Heart right ventricle (tissue), 16 donors: Measurements from ENCODE around the gene CARD10. TPM values are rescaled to one million over a fixed set of nuclear protein-coding genes. Genes with fewer than 3 reads are reported as not detected.

Experiments used
- ATAC-seq, 8 donors: fragments of 200-7000 bp; cut with Tn5 transposase; one replicate each; pipeline ENCODE4 v1.9.1; 2020; ENCODE audit warnings: mild to moderate bottlenecking in 8 of 8, moderate library complexity in 8 of 8, moderate number of reproducible peaks in 1 of 8
- DNase-seq, 2 donors: peaks; one replicate each; pipeline ENCODE4 v3.0.0-alpha.2; 2020
- H3K27ac ChIP-seq, 10 donors: fragments of 200-600 bp; sonication (generic) in 2 of 10; one replicate each; pipeline versions ENCODE4 v1.5.0 to v1.8.0; 2020 to 2022; ENCODE audit warnings: mild to moderate bottlenecking in 3 of 10
- H3K27me3 ChIP-seq, 7 donors: fragments of 200-600 bp; one replicate each; pipeline ENCODE4 v1.8.0; 2021 to 2022; ENCODE audit warnings: mild to moderate bottlenecking in 2 of 7
- H3K36me3 ChIP-seq, 9 donors: fragments of 200-600 bp; sonication (generic) in 1 of 9; one replicate each; pipeline versions ENCODE4 v1.5.0 to v1.8.0; 2020 to 2022; ENCODE audit warnings: mild to moderate bottlenecking in 2 of 9
- H3K4me1 ChIP-seq, 9 donors: fragments of 200-600 bp; sonication (generic) in 1 of 9; one replicate each; pipeline versions ENCODE4 v1.5.0 to v1.8.0; 2020 to 2022; ENCODE audit warnings: mild to moderate bottlenecking in 4 of 9
- H3K4me3 ChIP-seq, 10 donors: fragments of 200-600 bp; sonication (generic) in 2 of 10; one replicate each; pipeline versions ENCODE4 v1.5.0 to v1.8.0; 2020 to 2022; ENCODE audit warnings: mild to moderate bottlenecking in 7 of 10, moderate library complexity in 2 of 10
- H3K9me3 ChIP-seq, 11 donors: fragments of 200-600 bp in 10 of 11; sonication (generic) in 2 of 11; one replicate each; pipeline versions ENCODE4 v1.5.0 to v1.8.0; 2013 to 2022; ENCODE audit warnings: mild to moderate bottlenecking in 2 of 11, control low read depth in 1 of 11, moderate library complexity in 1 of 11
- WGBS, 2 donors: extraction: QIAGEN DNeasy Blood & Tissue Kit; methylation state at CpG; one replicate each; pipeline ENCODE4 v1.1.7; 2013; ENCODE audit warnings: inconsistent platforms in 1 of 2; 5-methylcytosine and 5-hydroxymethylcytosine counted together
- intact Hi-C, 10 donors: fragments of 100-400 bp; cut with DNase I; formaldehyde crosslinking; loops; one replicate each; pipeline versions ENCODE4 v1.11.1 to v1.14.2; 2022
- polyA plus RNA-seq, 2 donors: library from polyadenylated mRNA; stranded (reverse); fragments of 200-250 nt; gene quantifications; one replicate each; pipeline ENCODE4 v1.2.3, GENCODE V29; 2013
- total RNA-seq, 10 donors: library from RNA; stranded (reverse); fragmentation: NEBNext Ultra II Directional in 3 of 10; extraction: Animal tissue kit (Norgen Biotek cat#: 25700) in 3 of 10; gene quantifications; one replicate each; pipeline versions ENCODE4 v1.2.1 to v1.2.4, GENCODE V29; 2021 to 2023
- TF ChIP-seq, protein P1 (sequence below), 9 donors: fragments of 200-600 bp; sonication (generic) in 2 of 9; IDR thresholded peaks; one replicate each; pipeline versions ENCODE4 v1.5.0 to v1.8.0; 2021 to 2022; ENCODE audit warnings: antibody characterized with exemption in 9 of 9, mild to moderate bottlenecking in 5 of 9, moderate library complexity in 1 of 9
- donor health status: Arrhythmogenic right ventricular cardiomyopathy.
- donor health status: ischemic (EF 13 %, LVEDD 7.1; RV severe dilation, severe dysfunction).
- donor health status: healthy with polysubstance abuse.
- donor health status: DM: no; HTN: yes; CAD: no.
- donor health status: DM: no; HTN: no; CAD: no.
- donor health status: ischemic (EF 25% LVEDD 6.9; RV normal size, moderate dysfunction).
- donor health status: ischemic (EF 25% LVEDD 5.7; RV mildly dilated, moderate dysfunction).
- donor health status: healthy.
- donor health status: DM: yes; HTN: yes; CAD: no.
- donor health status: Ischemic cardiomyopathy.
- donor health status: ischemic (EF 35%, LVEDD 5.7; RV mildly dilated, moderate dysfunction).
- donor health status: nonischemic (EF 11% LVEDD 7.7; RV severe dilation, severe dysfunction).
- donor health status: DM: yes; HTN: yes; CAD: no.
- donor health status: PGD.
- donor health status: ischemic (EF 29% LVEDD 5.4; RV normal size, mild dysfunction).
- donor health status: nonischemic (EF 23%, LVEDD 6.1; RV moderate dilation, normal function).

Gene CARD10
- total and polyA plus RNA-seq, 12 donors: 7.4 to 14.8 (median 8.9) TPM

DNA sequence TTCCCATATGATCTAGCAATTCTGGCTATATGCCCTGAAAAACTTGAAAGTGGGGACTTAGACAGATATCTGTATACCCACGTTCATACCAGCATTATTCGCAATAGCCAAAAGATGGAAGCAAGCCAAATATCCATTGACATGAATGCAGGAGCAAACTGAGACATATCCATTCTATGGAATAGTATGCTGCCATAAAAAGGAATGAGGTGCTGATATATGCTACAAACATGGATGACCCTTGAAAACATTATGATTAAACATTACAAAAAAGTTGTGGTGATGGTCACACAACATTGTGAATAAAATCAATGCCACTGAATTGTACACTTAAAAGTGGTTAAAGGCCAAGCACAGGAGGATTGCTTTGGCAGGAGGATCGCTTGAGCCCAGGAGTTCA lies 58.5 kb downstream of the CARD10 start:
- WGBS, 2 donors: 81% methylated on average over 3 of the region's 3 CpGs

DNA sequence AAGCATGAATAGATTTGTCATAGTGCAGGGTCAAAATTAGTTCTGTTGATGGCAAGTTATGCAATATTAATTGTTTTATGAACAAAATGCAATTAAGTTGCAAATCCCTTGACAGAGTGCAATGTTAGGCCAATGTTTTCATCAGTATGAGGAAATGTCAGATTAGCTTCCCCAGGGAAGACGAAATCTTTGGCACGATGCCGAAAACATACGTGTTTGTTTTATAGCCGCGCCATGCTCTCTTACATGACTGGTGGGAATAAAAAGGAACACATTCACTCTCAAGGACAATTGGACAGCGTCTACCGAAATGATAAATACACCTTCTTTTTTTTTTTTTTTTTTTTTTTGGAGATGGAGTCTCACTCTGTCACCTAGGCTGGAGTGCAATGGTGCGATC lies 60.0 kb downstream of the CARD10 start:
- Histone ChIP-seq H3K27me3 (peaks cover 5 to 71% (median 25%) of the 10 kb centered on the region in 7 donors), H3K4me1 (peaks cover 0 to 5% (median 0%) of the 10 kb centered on the region in 9 donors), H3K27ac (no peak overlapping the region), H3K36me3 (peaks cover 0 to 4% (median 0%) of the 10 kb centered on the region in 9 donors), H3K9me3 (no peaks in the 10 kb centered on the region), H3K4me3 (no peak overlapping the region)
- intact Hi-C loops: loop anchor here in 5 of 10 donors (2.0 to 10.0 kb wide), 5 partner anchors 142 to 197 kb away; no protein-coding TSS in a partner anchor
- 64 to 66% methylated on average over 9 of the region's 9 CpGs for WGBS, 2 donors
- TF ChIP-seq, protein P1, sequence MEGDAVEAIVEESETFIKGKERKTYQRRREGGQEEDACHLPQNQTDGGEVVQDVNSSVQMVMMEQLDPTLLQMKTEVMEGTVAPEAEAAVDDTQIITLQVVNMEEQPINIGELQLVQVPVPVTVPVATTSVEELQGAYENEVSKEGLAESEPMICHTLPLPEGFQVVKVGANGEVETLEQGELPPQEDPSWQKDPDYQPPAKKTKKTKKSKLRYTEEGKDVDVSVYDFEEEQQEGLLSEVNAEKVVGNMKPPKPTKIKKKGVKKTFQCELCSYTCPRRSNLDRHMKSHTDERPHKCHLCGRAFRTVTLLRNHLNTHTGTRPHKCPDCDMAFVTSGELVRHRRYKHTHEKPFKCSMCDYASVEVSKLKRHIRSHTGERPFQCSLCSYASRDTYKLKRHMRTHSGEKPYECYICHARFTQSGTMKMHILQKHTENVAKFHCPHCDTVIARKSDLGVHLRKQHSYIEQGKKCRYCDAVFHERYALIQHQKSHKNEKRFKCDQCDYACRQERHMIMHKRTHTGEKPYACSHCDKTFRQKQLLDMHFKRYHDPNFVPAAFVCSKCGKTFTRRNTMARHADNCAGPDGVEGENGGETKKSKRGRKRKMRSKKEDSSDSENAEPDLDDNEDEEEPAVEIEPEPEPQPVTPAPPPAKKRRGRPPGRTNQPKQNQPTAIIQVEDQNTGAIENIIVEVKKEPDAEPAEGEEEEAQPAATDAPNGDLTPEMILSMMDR (IDR thresholded peaks at IDR 0.05): no peak
- DNase-seq (no peak), ATAC-seq (no peak)

More for the DNA sequence above, 58.5 kb downstream of the CARD10 start:
- H3K4me3 ChIP-seq: no peak overlapping the region
- ATAC-seq (no peak), DNase-seq (no peak)
- peaks cover 0 to 6% (median 0%) of the 10 kb centered on the region in 9 donors for H3K36me3 ChIP-seq
- peaks cover 5 to 57% (median 25%) of the 10 kb centered on the region in 7 donors for H3K27me3 ChIP-seq
- no peaks in the 10 kb centered on the region for H3K9me3 ChIP-seq
- intact Hi-C loops: loop anchor here in 2 of 10 donors (2.0 to 10.0 kb wide), 2 partner anchors 144 to 396 kb away; no protein-coding TSS in a partner anchor
- peaks cover 0 to 7% (median 0%) of the 10 kb centered on the region in 9 donors for H3K4me1 ChIP-seq
- H3K27ac ChIP-seq: no peak overlapping the region
- TF ChIP-seq, protein P1 (IDR thresholded peaks at IDR 0.05): no peak

DNA sequence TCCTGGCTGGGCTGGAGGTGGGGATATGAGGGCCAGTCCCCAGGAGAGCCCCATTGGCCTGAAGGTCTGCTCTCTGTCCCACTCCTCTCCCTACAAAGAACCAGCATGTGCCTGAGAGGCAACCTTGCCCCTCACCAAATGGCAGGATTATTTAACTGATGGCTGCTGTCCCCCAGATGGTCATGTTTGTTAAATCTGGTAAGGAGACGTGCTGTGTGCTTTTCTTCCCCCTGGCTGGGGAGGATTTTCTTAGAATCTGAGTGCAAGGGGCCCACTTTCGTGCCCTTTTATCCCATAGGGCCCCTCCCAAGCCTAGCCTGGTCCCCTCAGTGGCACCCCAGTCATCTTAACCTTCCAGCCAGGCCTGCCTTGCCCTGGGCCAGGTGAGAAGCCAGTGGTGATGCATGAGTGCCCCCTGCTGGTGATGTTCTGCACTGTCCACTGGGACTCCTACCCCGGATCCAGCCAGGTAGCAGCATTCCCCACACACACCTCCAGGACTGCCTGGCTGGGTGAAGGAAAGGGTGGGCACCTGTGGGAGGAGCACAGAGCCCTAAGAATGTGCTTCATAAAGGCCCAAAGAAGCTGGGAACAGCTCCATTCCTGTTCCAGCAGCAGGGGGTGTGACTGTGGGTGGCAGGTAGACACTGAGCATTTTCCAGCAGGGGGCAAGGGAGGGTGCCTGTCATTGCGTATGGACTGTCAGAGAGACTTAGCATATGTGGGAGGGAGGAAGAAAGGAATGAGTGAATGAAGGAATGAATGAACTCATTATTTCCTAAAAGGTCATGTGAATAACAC lies 61.9 kb downstream of the CARD10 start:
- H3K9me3 ChIP-seq: no peaks in the 10 kb centered on the region
- ATAC-seq: peak; percentile 58 to 88 (median 81)
- DNase-seq: peak; percentile 61
- H3K27me3 ChIP-seq: peaks cover 5 to 77% (median 27%) of the 10 kb centered on the region in 7 donors
- WGBS, 2 donors: 40 to 42% methylated on average over 4 of the region's 4 CpGs
- peaks cover 0 to 5% (median 0%) of the 10 kb centered on the region in 9 donors for H3K4me1 ChIP-seq
- H3K36me3 ChIP-seq: peaks cover 0 to 4% (median 0%) of the 10 kb centered on the region in 9 donors
- intact Hi-C loops: loop anchor here in 8 of 10 donors (1.0 to 10.0 kb wide), 6 partner anchors 140 to 195 kb away; no protein-coding TSS in a partner anchor
- no peak overlapping the region for H3K27ac ChIP-seq
- H3K4me3 ChIP-seq: no peak overlapping the region
- TF ChIP-seq, protein P1 (IDR thresholded peaks at IDR 0.05): peak; percentile 62 to 93 (median 83)

DNA sequence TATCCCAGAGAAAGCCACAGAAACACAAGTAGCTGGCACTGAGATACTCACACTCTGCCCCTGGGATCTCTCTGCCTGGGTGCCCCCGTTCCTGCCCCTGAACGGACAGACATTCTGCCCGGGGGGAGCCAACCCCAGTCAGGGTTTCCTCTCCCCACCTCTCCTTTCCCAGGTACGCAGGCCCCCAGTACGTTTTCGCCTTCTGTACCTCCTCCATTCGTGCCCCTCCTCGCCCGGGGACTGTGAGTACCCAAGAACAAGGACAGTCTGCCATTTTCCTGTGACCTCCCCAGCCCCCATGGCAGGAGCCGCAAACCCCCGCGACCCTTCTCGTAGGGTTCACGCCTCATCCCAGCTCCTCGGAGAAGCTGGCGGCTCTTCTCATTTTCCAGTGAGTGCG lies 62.9 kb downstream of the CARD10 start:
- TF ChIP-seq, protein P1 (IDR thresholded peaks at IDR 0.05): no peak
- H3K9me3 ChIP-seq: peaks cover 0 to 5% (median 0%) of the 10 kb centered on the region in 11 donors
- H3K27me3 ChIP-seq: peaks cover 5 to 69% (median 27%) of the 10 kb centered on the region in 7 donors
- ATAC-seq (no peak), DNase-seq (no peak)
- 63 to 73% methylated on average over 17 of the region's 17 CpGs for WGBS, 2 donors
- H3K4me1 ChIP-seq: peaks cover 0 to 5% (median 0%) of the 10 kb centered on the region in 9 donors
- intact Hi-C loops: loop anchor here in 7 of 10 donors (2.0 to 10.0 kb wide), 5 partner anchors 139 to 194 kb away; no protein-coding TSS in a partner anchor
- H3K4me3 ChIP-seq: no peak overlapping the region
- peaks cover 0 to 4% (median 0%) of the 10 kb centered on the region in 9 donors for H3K36me3 ChIP-seq
- H3K27ac ChIP-seq: no peak overlapping the region
